ENCODE results near the gene EFHD1. TPM values are rescaled to one million over a fixed set of nuclear protein-coding genes. Genes with fewer than 3 reads are reported as not detected.

The EFHD1 gene
- total RNA-seq, 4 donors from 2014 or later, result 6.7 to 22.1 (median 14.0) TPM

GRCh38 chr2:232721261-232721660 lies 87.9 kb downstream of the EFHD1 start:
- no peak for DNase-seq (ENCODE audit: low spot score in 2 of 2)
- H3K4me3 ChIP-seq (ENCODE audit: low read depth, poor library complexity, severe bottlenecking), result no peak overlapping the region
- WGBS, 2 donors, result 74 to 94% methylated on average over 2 of the region's 2 CpGs
- intact Hi-C loops (cut with DNase I; ENCODE audit: low total_unique reads), result no loop called here
- TF ChIP-seq, protein P1, sequence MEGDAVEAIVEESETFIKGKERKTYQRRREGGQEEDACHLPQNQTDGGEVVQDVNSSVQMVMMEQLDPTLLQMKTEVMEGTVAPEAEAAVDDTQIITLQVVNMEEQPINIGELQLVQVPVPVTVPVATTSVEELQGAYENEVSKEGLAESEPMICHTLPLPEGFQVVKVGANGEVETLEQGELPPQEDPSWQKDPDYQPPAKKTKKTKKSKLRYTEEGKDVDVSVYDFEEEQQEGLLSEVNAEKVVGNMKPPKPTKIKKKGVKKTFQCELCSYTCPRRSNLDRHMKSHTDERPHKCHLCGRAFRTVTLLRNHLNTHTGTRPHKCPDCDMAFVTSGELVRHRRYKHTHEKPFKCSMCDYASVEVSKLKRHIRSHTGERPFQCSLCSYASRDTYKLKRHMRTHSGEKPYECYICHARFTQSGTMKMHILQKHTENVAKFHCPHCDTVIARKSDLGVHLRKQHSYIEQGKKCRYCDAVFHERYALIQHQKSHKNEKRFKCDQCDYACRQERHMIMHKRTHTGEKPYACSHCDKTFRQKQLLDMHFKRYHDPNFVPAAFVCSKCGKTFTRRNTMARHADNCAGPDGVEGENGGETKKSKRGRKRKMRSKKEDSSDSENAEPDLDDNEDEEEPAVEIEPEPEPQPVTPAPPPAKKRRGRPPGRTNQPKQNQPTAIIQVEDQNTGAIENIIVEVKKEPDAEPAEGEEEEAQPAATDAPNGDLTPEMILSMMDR (IDR thresholded peaks at IDR 0.05), result no peak
- TF ChIP-seq POLR2A (IDR thresholded peaks at IDR 0.05), result no peak

- H3K4me3 ChIP-seq (ENCODE audit: low read depth, poor library complexity, severe bottlenecking), result no peak overlapping the region
- intact Hi-C loops (cut with DNase I; ENCODE audit: low total_unique reads), result no loop called here
- WGBS, 2 donors, result 89 to 95% methylated on average over 2 of the region's 2 CpGs
- TF ChIP-seq, protein P1 (IDR thresholded peaks at IDR 0.05), result no peak
- no peak for TF ChIP-seq POLR2A (IDR thresholded peaks at IDR 0.05)
- DNase-seq (ENCODE audit: low spot score in 2 of 2), result no peak
Observed at GRCh38 chr2:232721882-232722281, 88.5 kb downstream of the EFHD1 start.

- TF ChIP-seq, protein P1 (IDR thresholded peaks at IDR 0.05), result no peak
- no peak for TF ChIP-seq POLR2A (IDR thresholded peaks at IDR 0.05)
- no peak for DNase-seq (ENCODE audit: low spot score in 2 of 2)
- intact Hi-C loops (cut with DNase I; ENCODE audit: low total_unique reads), result no loop called here
- H3K4me3 ChIP-seq (ENCODE audit: low read depth, poor library complexity, severe bottlenecking), result no peak overlapping the region
- 86 to 91% methylated on average over 1 of the region's 1 CpG for WGBS, 2 donors
Observed at GRCh38 chr2:232723027-232723426, 89.6 kb downstream of the EFHD1 start.

GRCh38 chr2:232728785-232729184 lies 95.4 kb downstream of the EFHD1 start:
- no peak for DNase-seq (ENCODE audit: low spot score in 2 of 2)
- intact Hi-C loops (cut with DNase I; ENCODE audit: low total_unique reads), result no loop called here
- WGBS, 2 donors, result 82 to 98% methylated on average over 3 of the region's 3 CpGs
- TF ChIP-seq POLR2A (IDR thresholded peaks at IDR 0.05), result no peak
- TF ChIP-seq, protein P1 (IDR thresholded peaks at IDR 0.05), result no peak
- H3K4me3 ChIP-seq (ENCODE audit: low read depth, poor library complexity, severe bottlenecking), result no peak overlapping the region

- no peak for DNase-seq (ENCODE audit: low spot score in 2 of 2)
- TF ChIP-seq, protein P1 (IDR thresholded peaks at IDR 0.05), result no peak
- no peak overlapping the region for H3K4me3 ChIP-seq (ENCODE audit: low read depth, poor library complexity, severe bottlenecking)
- intact Hi-C loops (cut with DNase I; ENCODE audit: low total_unique reads), result no loop called here
- 40 to 49% methylated on average over 2 of the region's 2 CpGs for WGBS, 2 donors
Observed at GRCh38 chr2:232731470-232731869, 98.1 kb downstream of the EFHD1 start.

Other genes with a start within 250 kb of the EFHD1 start
- gene ALPG, start 226.8 kb upstream of the EFHD1 start, total RNA-seq, result not detected
- not detected for gene ALPI, start 177.5 kb upstream of the EFHD1 start, total RNA-seq
- under 1 TPM in 2 of 4 donors, not detected in 2; 0.10 to 0.39 TPM for gene ECEL1, start 145.8 kb upstream of the EFHD1 start, total RNA-seq
- gene PRSS56, start 113.2 kb upstream of the EFHD1 start, total RNA-seq, result not detected
- not detected for gene CHRND, start 107.4 kb upstream of the EFHD1 start, total RNA-seq
- gene CHRNG, start 93.9 kb upstream of the EFHD1 start, total RNA-seq, result not detected
- 1 to 10 TPM; 2.2 to 5.4 (median 5.1) TPM for gene TIGD1, start 83.0 kb upstream of the EFHD1 start, total RNA-seq
- gene EIF4E2, start 82.9 kb upstream of the EFHD1 start, total RNA-seq, result 10 to 100 TPM; 29.2 to 44.7 (median 34.6) TPM
- 10 to 100 TPM; 57.7 to 78.4 (median 72.5) TPM for gene GIGYF2, start 63.7 kb downstream of the EFHD1 start, total RNA-seq
- 1 to 10 TPM in 3 of 4 donors, under 1 TPM in 1; 0.84 to 5.2 (median 3.2) TPM for gene KCNJ13, start 143.0 kb downstream of the EFHD1 start, total RNA-seq
- gene SNORC, start 236.7 kb downstream of the EFHD1 start, total RNA-seq, result 10 to 100 TPM in 3 of 4 donors, 1 to 10 TPM in 1; 2.5 to 27.2 (median 14.1) TPM

Data from lower leg skin (tissue), 4 donors.